GM23338 (cell line): Measurements from ENCODE around the gene ATG4C. TPM values are rescaled to one million over a fixed set of nuclear protein-coding genes. Genes with fewer than 3 reads are reported as not detected.

Experiments used
- ATAC-seq: fragments of 200-7000 bp; cut with Tn5 transposase; 3 replicates; pipeline ENCODE4 v1.9.1; 2020
- DNase-seq: peaks from one replicate; pipeline ENCODE4 v3.0.0-alpha.2; 2015; ENCODE audit warnings: low spot score
- H2AFZ ChIP-seq: fragments of 200-600 bp; sonication (generic); 2 replicates; pipeline ENCODE4 v1.8.0; 2016; ENCODE audit warnings: antibody characterized with exemption, mild to moderate bottlenecking, moderate library complexity
- H3F3A ChIP-seq: fragments of 200-600 bp; sonication (generic); replicated peaks from 2 replicates; pipeline ENCODE4 v1.8.0; 2017; ENCODE audit warnings: antibody characterized with exemption, mixed run types, low read depth
- H3K27ac ChIP-seq: fragments of 200-600 bp; sonication (generic); 2 replicates; pipeline ENCODE4 v1.6.1; 2016; ENCODE audit warnings: low read depth
- H3K27me3 ChIP-seq: fragments of 200-600 bp; sonication (generic); 2 replicates; pipeline ENCODE4 v1.8.0; 2016; ENCODE audit warnings: mild to moderate bottlenecking, mixed run types, moderate library complexity; ENCODE audit not compliant: insufficient read depth
- H3K36me3 ChIP-seq: fragments of 200-600 bp; sonication (generic); 2 replicates; pipeline ENCODE4 v1.8.0; 2016; ENCODE audit warnings: mild to moderate bottlenecking; ENCODE audit not compliant: insufficient read depth
- H3K4me1 ChIP-seq: fragments of 200-600 bp; sonication (generic); 2 replicates; pipeline ENCODE4 v1.8.0; 2016; ENCODE audit warnings: mild to moderate bottlenecking, moderate library complexity; ENCODE audit not compliant: insufficient read depth
- H3K4me2 ChIP-seq: fragments of 200-600 bp; sonication (generic); 2 replicates; pipeline ENCODE4 v1.7.1; 2017; ENCODE audit warnings: mixed run types
- H3K4me3 ChIP-seq: fragments of 200-600 bp; sonication (generic); 2 replicates; pipeline ENCODE4 v1.6.1; 2016; ENCODE audit warnings: mixed run types
- H3K79me2 ChIP-seq: fragments of 200-600 bp; sonication (generic); replicated peaks from 2 replicates; pipeline ENCODE4 v1.8.0; 2017; ENCODE audit warnings: mild to moderate bottlenecking; ENCODE audit not compliant: insufficient read depth
- H3K9me2 ChIP-seq: fragments of 200-600 bp; sonication (generic); 2 replicates; pipeline ENCODE4 v1.8.0; 2017; ENCODE audit not compliant: insufficient read depth
- H4K20me1 ChIP-seq: fragments of 200-600 bp; sonication (generic); replicated peaks from 2 replicates; pipeline ENCODE4 v1.8.0; 2017; ENCODE audit warnings: mild to moderate bottlenecking; ENCODE audit not compliant: insufficient read depth
- H3K27ac Mint-ChIP-seq: 2 replicates; pipeline ENCODE4 v1.8.0; 2020; ENCODE audit warnings: inconsistent platforms, mild to moderate bottlenecking, moderate library complexity, mixed read lengths
- H3K27me3 Mint-ChIP-seq: 3 replicates; pipeline ENCODE4 v1.8.0; 2022; ENCODE audit warnings: low read depth, mild to moderate bottlenecking, moderate library complexity, mixed read lengths, inconsistent platforms; ENCODE audit not compliant: insufficient read depth, poor library complexity
- H3K36me3 Mint-ChIP-seq: 3 replicates; pipeline ENCODE4 v1.8.0; 2021; ENCODE audit warnings: low read depth, mild to moderate bottlenecking, inconsistent platforms, moderate library complexity, mixed read lengths
- H3K4me1 Mint-ChIP-seq: 3 replicates; pipeline ENCODE4 v1.8.0; 2020; ENCODE audit warnings: mild to moderate bottlenecking, inconsistent platforms, mixed read lengths
- H3K4me3 Mint-ChIP-seq: 3 replicates; pipeline ENCODE4 v1.8.0; 2021; ENCODE audit warnings: moderate library complexity, mild to moderate bottlenecking, inconsistent platforms, mixed read lengths
- H3K9me3 Mint-ChIP-seq: 3 replicates; pipeline ENCODE4 v1.8.0; 2020; ENCODE audit warnings: moderate library complexity, mild to moderate bottlenecking, inconsistent platforms, mixed read lengths
- CTCF ChIP-seq, 2 experiments: fragments of 200-600 bp in 1 of 2; sonication (generic) in 1 of 2; conservative IDR thresholded peaks; 2 replicates each; pipeline versions ENCODE4 v1.5.1 to v1.6.1; 2016 to 2017; ENCODE audit warnings: antibody characterized with exemption in 2 of 2, low read depth in 2 of 2, mild to moderate bottlenecking in 2 of 2, moderate library complexity in 1 of 2
- EZH2 ChIP-seq: fragments of 200-600 bp; sonication (generic); IDR thresholded peaks from one replicate; pipeline ENCODE4 v1.8.0; 2017; ENCODE audit warnings: antibody characterized with exemption, mild to moderate bottlenecking, low read depth; ENCODE audit not compliant: unreplicated experiment
- EZH2phosphoT487 ChIP-seq: fragments of 200-600 bp; sonication (generic); IDR thresholded peaks from one replicate; pipeline ENCODE4 v1.8.1; 2018; ENCODE audit warnings: antibody characterized with exemption; ENCODE audit not compliant: unreplicated experiment
- NANOG ChIP-seq: IDR thresholded peaks from 2 replicates; pipeline ENCODE4 v1.6.1; 2016; ENCODE audit warnings: antibody characterized with exemption, borderline replicate concordance
- POLR2AphosphoS5 ChIP-seq: IDR thresholded peaks from 2 replicates; pipeline ENCODE4 v1.6.1; 2016; ENCODE audit warnings: antibody characterized with exemption, low read depth
- STAT1 ChIP-seq: IDR thresholded peaks from one replicate; pipeline ENCODE4 v1.6.1; 2016; ENCODE audit warnings: antibody characterized with exemption; ENCODE audit not compliant: unreplicated experiment
- ZNF114 ChIP-seq: fragments of 250-450 bp; sonication (Bioruptor Pico); IDR thresholded peaks from 2 replicates; pipeline ENCODE4 v1.5.0; 2020; ENCODE audit warnings: mild to moderate bottlenecking, moderate library complexity
- ZNF331 ChIP-seq: fragments of 250-450 bp; sonication (Bioruptor Pico); IDR thresholded peaks from 2 replicates; pipeline ENCODE4 v1.5.0; 2020; ENCODE audit warnings: low read depth, mild to moderate bottlenecking, moderate library complexity
- ZNF462 ChIP-seq: fragments of 250-450 bp; sonication (Bioruptor Pico); IDR thresholded peaks from 2 replicates; pipeline ENCODE4 v1.5.0; 2020; ENCODE audit warnings: mild to moderate bottlenecking, moderate library complexity
- polyA plus RNA-seq: library from polyadenylated mRNA; unstranded; fragments of >200 nt; fragmentation: Nextera tagmentation; extraction: Ambion mirVana; gene quantifications from 2 replicates; pipeline ENCODE4 v1.2.1, GENCODE V29; 2016
- total RNA-seq: library from RNA; depleted of rRNA; stranded (reverse); fragments of >200 nt; shearing (Covaris generic); gene quantifications from 2 replicates; pipeline ENCODE4 v1.2.3, GENCODE V29; 2014

Gene ATG4C
- total and polyA plus RNA-seq, 2 experiments from 2014 or later: 15.7 to 18.6 TPM

- no peak overlapping the region for H3K27ac ChIP-seq
- no peaks in the 10 kb centered on the region for H3F3A ChIP-seq
- peaks cover 18% of the 10 kb centered on the region for H3K4me1 Mint-ChIP-seq
- ATAC-seq (no peak), DNase-seq (no peak)
- H3K27ac Mint-ChIP-seq: no peak overlapping the region
- no peaks in the 10 kb centered on the region for H3K36me3 ChIP-seq
- no peaks in the 10 kb centered on the region for H3K36me3 Mint-ChIP-seq
- H3K4me1 ChIP-seq: peaks cover 10% of the 10 kb centered on the region; the same call in 1 of the 2 replicates
- TF ChIP-seq ZNF331 (CRISPR knock-in tag) (no peak), STAT1 (no peak), NANOG (no peak), POLR2AphosphoS5 (no peak), ZNF462 (CRISPR knock-in tag) (no peak), EZH2 (no peak), CTCF (conservative IDR thresholded peaks at IDR 0.05; ENCODE audit: low read depth in 2 of 2) (no peak), ZNF114 (CRISPR knock-in tag) (no peak), EZH2phosphoT487 (no peak)
- H3K27me3 ChIP-seq: no peaks in the 10 kb centered on the region
- no peaks in the 10 kb centered on the region for H3K79me2 ChIP-seq
- no peaks in the 10 kb centered on the region for H4K20me1 ChIP-seq
- no peaks in the 10 kb centered on the region for H3K9me2 ChIP-seq
- H3K27me3 Mint-ChIP-seq: no peaks in the 10 kb centered on the region
- H3K4me2 ChIP-seq: no peak overlapping the region
- H3K9me3 Mint-ChIP-seq: no peaks in the 10 kb centered on the region
- H3K4me3 ChIP-seq: no peak overlapping the region
- no peak overlapping the region for H2AFZ ChIP-seq
- H3K4me3 Mint-ChIP-seq: no peak overlapping the region
Measured at GRCh38 chr1:62774971-62775595, 8.8 kb upstream of the ATG4C start.
